ENCODE results near the gene KIF5A. TPM values are rescaled to one million over a fixed set of nuclear protein-coding genes. Genes with fewer than 3 reads are reported as not detected.
"Not testable (repeated sequence)": the region's sequence is repeated elsewhere in the genome, so short reads cannot be mapped to it uniquely, and the experiment has no call there.

Gene KIF5A
- total RNA-seq, 1 donor: 0.72 TPM

DNA sequence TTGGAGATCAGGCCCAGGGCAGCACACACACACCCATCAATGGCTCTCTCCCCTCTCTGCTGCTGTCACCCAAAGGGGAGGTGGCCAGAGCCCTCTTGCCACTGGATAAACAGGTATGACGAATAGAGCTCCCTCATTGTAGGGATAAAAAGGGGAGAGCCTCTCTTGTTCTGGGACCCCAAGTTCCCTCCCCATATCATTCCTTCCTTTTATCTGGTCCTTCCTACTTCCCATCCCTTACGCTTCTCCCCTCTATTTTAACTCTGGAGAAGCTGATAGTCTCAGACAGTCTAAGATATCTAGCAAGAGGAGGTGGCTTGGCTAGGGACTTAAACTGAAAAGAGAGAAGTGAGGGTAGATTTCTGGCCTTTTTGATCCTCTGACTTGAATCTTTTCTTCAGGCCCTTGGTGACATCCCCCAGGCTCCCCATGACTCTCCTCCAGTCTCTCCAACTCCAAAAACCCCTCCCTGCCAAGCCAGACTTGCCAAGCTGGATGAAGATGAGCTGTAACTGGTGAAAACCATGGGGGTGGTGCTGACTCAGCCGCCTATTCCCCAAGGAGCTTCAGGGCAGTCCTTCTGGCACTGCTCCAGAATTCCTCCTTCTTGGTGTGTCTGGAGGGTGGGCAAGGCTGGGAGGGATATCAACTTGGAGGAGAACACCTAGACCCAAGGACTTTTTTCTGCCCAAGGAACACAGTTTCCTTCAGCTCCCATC is 66.7 kb downstream of the KIF5A start:
- DNase-seq (ENCODE audit: low read depth): peak; percentile 57
- no peak overlapping the region for H3K4me3 ChIP-seq (ENCODE audit: low read depth, low read length)
- TF ChIP-seq, protein P1, sequence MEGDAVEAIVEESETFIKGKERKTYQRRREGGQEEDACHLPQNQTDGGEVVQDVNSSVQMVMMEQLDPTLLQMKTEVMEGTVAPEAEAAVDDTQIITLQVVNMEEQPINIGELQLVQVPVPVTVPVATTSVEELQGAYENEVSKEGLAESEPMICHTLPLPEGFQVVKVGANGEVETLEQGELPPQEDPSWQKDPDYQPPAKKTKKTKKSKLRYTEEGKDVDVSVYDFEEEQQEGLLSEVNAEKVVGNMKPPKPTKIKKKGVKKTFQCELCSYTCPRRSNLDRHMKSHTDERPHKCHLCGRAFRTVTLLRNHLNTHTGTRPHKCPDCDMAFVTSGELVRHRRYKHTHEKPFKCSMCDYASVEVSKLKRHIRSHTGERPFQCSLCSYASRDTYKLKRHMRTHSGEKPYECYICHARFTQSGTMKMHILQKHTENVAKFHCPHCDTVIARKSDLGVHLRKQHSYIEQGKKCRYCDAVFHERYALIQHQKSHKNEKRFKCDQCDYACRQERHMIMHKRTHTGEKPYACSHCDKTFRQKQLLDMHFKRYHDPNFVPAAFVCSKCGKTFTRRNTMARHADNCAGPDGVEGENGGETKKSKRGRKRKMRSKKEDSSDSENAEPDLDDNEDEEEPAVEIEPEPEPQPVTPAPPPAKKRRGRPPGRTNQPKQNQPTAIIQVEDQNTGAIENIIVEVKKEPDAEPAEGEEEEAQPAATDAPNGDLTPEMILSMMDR (IDR thresholded peaks at IDR 0.05; ENCODE audit: insufficient read depth, low read length): no peak

DNA sequence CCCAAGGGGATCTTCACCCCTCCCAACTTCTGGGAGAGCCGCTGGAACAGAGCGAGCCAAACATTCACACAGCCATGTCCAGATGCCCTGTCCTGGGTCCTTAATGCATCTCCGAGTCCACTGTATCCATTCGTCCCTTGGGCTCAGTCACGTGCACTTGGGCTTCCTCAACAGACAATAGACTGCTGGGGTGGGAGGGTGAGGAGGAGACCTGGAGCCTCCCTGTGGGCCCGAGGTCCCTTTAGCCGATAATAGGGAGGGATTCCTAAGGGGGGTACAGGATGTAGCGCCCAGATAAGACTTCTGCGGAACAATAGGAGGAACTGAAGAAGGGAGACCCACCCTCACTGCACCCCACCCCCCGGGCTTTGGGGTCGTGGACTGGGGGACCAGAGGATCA is 68.1 kb downstream of the KIF5A start:
- DNase-seq (ENCODE audit: low read depth): no peak
- no peak overlapping the region for H3K4me3 ChIP-seq (ENCODE audit: low read depth, low read length)
- TF ChIP-seq, protein P1 (IDR thresholded peaks at IDR 0.05; ENCODE audit: insufficient read depth, low read length): no peak

DNA sequence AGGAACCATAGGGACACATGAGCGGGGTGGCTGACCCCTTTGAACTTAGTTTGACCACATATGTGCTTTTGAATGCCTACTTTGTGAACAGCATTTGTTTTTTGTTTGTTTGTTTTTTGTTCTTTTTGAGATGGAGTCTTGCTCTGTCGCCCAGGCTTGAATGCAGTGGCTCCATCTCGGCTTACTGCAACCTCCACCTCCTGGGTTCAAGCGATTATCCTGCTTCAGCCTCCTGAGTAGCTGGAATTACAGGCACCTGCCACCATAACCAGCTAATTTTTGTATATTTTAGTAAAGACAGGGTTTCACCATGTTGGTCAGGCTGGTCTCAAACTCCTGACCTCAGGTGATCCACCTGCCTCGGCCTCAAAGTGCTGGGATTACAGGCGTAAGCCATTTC is 68.6 kb downstream of the KIF5A start:
- not testable (repeated sequence) for H3K4me3 ChIP-seq (ENCODE audit: low read depth, low read length); DNase-seq (ENCODE audit: low read depth)

DNA sequence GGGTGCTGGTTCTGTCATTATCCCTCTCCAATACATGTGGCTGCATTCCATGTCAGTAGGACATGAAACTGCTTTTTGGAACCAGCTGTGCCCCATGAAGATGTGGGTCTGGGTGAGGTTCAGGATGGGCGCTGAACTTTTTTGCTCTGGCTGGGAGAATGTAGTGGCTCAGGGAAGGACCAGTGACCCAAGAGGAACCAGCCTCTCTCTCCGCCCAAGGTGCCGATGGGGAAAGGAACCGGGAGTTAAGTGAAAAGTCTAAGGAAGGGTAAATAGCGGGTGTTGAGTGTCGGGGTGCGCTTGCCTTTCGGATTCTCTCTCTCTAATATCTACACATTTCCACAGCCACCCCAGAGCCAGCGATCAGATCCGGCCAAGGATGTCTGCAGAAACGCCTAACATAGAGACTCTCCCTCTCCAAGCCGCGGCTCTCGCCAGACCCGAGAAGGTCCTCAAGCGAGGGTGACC is 69.2 kb downstream of the KIF5A start:
- no peak overlapping the region for H3K4me3 ChIP-seq (ENCODE audit: low read depth, low read length)
- no peak for DNase-seq (ENCODE audit: low read depth)
- TF ChIP-seq, protein P1 (IDR thresholded peaks at IDR 0.05; ENCODE audit: insufficient read depth, low read length): no peak

DNA sequence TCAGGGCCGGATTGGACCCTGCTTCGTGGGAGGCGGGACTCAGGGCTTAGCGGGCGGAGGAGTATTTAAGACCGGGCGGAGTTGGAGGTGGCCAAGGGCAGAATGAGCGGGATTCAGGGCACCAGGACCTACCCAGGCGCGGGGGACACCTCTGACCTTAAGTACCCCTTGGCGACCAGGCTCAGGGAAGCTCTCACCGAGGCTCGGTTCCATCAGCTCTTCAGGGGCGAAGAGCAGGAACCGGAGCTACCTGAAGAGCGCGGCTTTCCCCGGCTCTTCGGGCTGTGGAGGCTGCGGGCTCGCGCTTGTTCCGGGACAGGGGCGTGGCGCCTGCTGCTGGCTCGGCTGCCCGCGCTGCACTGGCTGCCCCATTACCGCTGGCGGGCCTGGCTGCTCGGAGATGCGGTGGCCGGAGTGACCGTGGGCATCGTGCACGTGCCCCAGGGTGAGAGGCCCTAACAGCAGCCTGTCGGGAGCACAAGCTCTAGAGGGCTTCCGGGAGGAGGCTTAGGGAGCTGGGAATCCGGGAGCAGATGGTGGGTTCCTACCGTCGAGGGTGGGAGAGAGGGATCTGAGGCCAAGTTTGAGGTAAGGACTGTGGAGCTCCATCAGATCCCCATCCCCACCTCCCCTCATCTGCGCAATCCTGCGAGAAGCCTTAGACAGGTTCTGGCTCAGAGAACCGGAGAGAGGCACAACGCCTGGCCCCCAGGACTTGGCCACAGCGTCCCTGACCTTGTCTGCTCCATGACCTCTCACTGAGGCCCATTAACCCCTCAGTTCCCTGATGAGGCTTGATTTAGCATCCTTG is 69.8 kb downstream of the KIF5A start:
- H3K4me3 ChIP-seq (ENCODE audit: low read depth, low read length): no peak overlapping the region
- DNase-seq (ENCODE audit: low read depth): no peak
- TF ChIP-seq, protein P1 (IDR thresholded peaks at IDR 0.05; ENCODE audit: insufficient read depth, low read length): no peak

DNA sequence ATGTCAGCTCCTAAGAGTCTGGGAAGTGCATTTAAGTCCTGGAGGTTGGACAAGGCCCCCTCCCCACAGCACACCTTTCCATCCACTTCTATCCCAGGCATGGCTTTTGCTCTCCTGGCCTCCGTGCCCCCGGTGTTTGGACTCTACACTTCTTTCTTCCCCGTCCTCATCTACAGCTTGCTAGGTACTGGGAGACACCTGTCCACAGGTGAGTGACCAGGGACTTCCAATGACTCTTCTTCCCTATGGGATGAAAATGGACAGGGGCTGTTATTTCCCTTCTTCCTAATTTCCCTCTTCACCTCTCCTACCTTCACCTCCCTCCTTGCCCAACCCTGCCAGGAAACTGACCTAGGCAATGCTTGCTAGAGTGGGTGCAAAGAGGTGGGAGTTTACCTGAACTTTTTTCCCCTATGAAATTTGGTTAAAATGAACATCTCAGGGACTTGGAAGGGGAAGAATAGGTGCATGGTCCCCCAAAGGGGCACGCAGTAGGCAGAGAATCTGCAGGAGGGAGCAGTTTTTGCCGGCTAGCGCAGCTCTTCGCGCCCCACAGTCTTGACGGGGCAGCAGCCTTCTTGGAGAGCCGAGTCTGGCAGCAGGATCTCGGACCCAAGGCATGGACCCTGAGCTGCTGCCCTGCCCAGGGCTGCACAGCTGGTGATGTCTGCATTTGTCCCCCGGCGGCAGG is 70.5 kb downstream of the KIF5A start:
- H3K4me3 ChIP-seq (ENCODE audit: low read depth, low read length): no peak overlapping the region
- DNase-seq (ENCODE audit: low read depth): no peak

More for the DNA sequence above, 70.5 kb downstream of the KIF5A start:
- TF ChIP-seq, protein P1 (IDR thresholded peaks at IDR 0.05; ENCODE audit: insufficient read depth, low read length): no peak

All from fibroblast of the aortic adventitia (primary cell).